ENCODE data around the gene GOLGA8M. TPM values are rescaled to one million over a fixed set of nuclear protein-coding genes. Genes with fewer than 3 reads are reported as not detected.
"Not testable (repeated sequence)": the region's sequence is repeated elsewhere in the genome, so short reads cannot be mapped to it uniquely, and the experiment has no call there.

GOLGA8M gene, protein sequence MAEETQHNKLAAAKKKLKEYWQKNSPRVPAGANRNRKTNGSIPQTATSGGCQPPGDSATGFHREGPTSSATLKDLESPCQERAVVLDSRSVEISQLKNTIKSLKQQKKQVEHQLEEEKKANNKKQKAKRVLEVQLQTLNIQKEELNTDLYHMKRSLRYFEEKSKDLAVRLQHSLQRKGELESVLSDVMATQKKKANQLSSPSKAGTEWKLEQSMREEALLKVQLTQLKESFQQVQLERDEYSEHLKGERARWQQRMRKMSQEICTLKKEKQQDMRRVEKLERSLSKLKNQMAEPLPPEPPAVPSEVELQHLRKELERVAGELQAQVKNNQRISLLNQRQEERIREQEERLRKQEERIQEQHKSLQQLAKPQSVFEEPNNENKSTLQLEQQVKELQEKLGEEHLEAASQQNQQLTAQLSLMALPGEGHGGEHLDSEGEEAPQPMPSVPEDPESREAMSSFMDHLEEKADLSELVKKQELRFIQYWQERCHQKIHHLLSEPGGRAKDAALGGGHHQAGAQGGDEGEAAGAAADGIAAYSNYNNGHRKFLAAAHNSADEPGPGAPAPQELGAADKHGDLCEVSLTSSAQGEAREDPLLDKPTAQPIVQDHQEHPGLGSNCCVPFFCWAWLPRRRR
- not detected for polyA plus RNA-seq (2013, experiment 1 of 2)
- 0.04 TPM for polyA plus RNA-seq (2013, experiment 2 of 2)

DNA sequence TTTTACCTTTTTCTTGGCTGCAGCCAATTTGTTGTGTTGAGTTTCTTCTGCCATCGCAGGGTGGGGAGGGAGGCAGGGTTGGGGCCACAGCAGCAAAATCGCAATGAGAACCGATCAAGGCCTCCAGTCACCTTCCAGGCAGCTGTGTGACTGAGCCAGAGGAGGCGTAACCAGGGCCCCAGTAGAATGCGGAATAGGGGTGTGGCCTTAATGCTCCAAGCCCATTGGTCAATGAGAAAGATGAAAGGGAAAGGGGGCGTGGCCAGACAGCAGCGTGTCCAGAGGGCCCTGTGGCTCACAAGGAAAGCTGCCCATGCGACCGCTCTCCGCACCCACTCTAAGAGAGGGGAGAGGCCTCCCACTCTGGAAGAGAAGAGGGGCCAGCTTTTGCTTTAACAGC lies at the start of gene GOLGA8M:
TSS of gene GOLGA8M (minus strand) at position 152 of the 400 bp plus-strand sequence. CDS start at position 54, 98 bp downstream.
- H3K4ac ChIP-seq (ENCODE audit: low read length); H2BK12ac ChIP-seq (ENCODE audit: low read length); H4K91ac ChIP-seq (ENCODE audit: low read depth, low read length, poor library complexity); H3K27ac ChIP-seq (replicated peaks; ENCODE audit: low read length); H3K14ac ChIP-seq (ENCODE audit: low read length); H3K27me3 ChIP-seq (ENCODE audit: control insufficient read depth in 3 of 3, insufficient read depth in 3 of 3, low read depth in 1 of 3, low read length in 3 of 3); H3K4me3 ChIP-seq (ENCODE audit: low read length in 2 of 2); H2BK120ac ChIP-seq (ENCODE audit: low read depth, low read length); H3K79me1 ChIP-seq (ENCODE audit: low read depth, low read length); DNase-seq (ENCODE audit: low spot score); H3K4me2 ChIP-seq (ENCODE audit: insufficient read depth, low read length, poor library complexity, severe bottlenecking); H3K23ac ChIP-seq (ENCODE audit: low read depth, low read length, poor library complexity); H2AFZ ChIP-seq (ENCODE audit: low read length); H2BK5ac ChIP-seq (ENCODE audit: low read length); H3K18ac ChIP-seq (ENCODE audit: low read length); H4K8ac ChIP-seq (ENCODE audit: low read depth, low read length); H3K9ac ChIP-seq (ENCODE audit: low read depth, low read length, poor library complexity); H3K36me3 ChIP-seq (replicated peaks in 1 of 2; ENCODE audit: control insufficient read depth in 2 of 2, insufficient read depth in 2 of 2, low read length in 2 of 2); H2AK5ac ChIP-seq (ENCODE audit: low read depth, low read length); H3K4me1 ChIP-seq (ENCODE audit: control insufficient read depth in 2 of 2, insufficient read depth in 1 of 2, low read depth in 1 of 2, low read length in 2 of 2); H3K9me3 ChIP-seq (replicated peaks in 1 of 2; ENCODE audit: control insufficient read depth in 2 of 2, insufficient read depth in 1 of 2, low read depth in 1 of 2, low read length in 2 of 2); H2BK15ac ChIP-seq (ENCODE audit: low read length): not testable (repeated sequence)
- no CpG with 5 or more reads among the region's 10 CpGs for WGBS, 2 donors (ENCODE audit: extremely low coverage in 2 of 2, insufficient read length in 2 of 2, insufficient replicate concordance in 1 of 2)

DNA sequence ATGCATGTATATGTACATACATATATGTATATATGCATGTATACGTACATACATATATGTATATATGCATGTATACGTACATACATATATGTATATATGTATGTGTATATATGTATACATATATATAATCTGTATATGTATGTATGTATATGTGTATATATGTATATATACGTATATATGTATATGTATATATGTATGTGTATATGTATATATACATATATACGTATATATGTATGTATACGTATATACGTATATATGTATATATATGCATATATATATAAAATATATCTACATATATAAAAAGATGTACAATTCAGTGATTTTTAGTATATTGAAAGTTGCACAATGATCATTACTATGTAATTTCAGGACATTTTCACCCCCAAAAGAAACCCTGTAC lies 30.7 kb upstream of the GOLGA8M start:
- H3K79me1 ChIP-seq (ENCODE audit: low read depth, low read length); H3K9ac ChIP-seq (ENCODE audit: low read depth, low read length, poor library complexity); H3K27me3 ChIP-seq (ENCODE audit: control insufficient read depth in 3 of 3, insufficient read depth in 3 of 3, low read depth in 1 of 3, low read length in 3 of 3); H2BK5ac ChIP-seq (ENCODE audit: low read length); H4K8ac ChIP-seq (ENCODE audit: low read depth, low read length); H3K4me3 ChIP-seq (ENCODE audit: low read length in 2 of 2); H2AK5ac ChIP-seq (ENCODE audit: low read depth, low read length); H3K18ac ChIP-seq (ENCODE audit: low read length); H2BK120ac ChIP-seq (ENCODE audit: low read depth, low read length); H3K27ac ChIP-seq (replicated peaks; ENCODE audit: low read length); H4K91ac ChIP-seq (ENCODE audit: low read depth, low read length, poor library complexity); H3K14ac ChIP-seq (ENCODE audit: low read length); H3K9me3 ChIP-seq (replicated peaks in 1 of 2; ENCODE audit: control insufficient read depth in 2 of 2, insufficient read depth in 1 of 2, low read depth in 1 of 2, low read length in 2 of 2); H3K4ac ChIP-seq (ENCODE audit: low read length); H2BK12ac ChIP-seq (ENCODE audit: low read length); DNase-seq (ENCODE audit: low spot score); H3K4me1 ChIP-seq (ENCODE audit: control insufficient read depth in 2 of 2, insufficient read depth in 1 of 2, low read depth in 1 of 2, low read length in 2 of 2); H3K4me2 ChIP-seq (ENCODE audit: insufficient read depth, low read length, poor library complexity, severe bottlenecking); H2AFZ ChIP-seq (ENCODE audit: low read length); H3K36me3 ChIP-seq (replicated peaks in 1 of 2; ENCODE audit: control insufficient read depth in 2 of 2, insufficient read depth in 2 of 2, low read length in 2 of 2); H2BK15ac ChIP-seq (ENCODE audit: low read length); H3K23ac ChIP-seq (ENCODE audit: low read depth, low read length, poor library complexity): not testable (repeated sequence)
- 100% methylated on average over 1 of the region's 6 CpGs; no CpG with 5 or more reads in 1 of the 2 donors for WGBS, 2 donors (ENCODE audit: extremely low coverage in 2 of 2, insufficient read length in 2 of 2, insufficient replicate concordance in 1 of 2)

DNA sequence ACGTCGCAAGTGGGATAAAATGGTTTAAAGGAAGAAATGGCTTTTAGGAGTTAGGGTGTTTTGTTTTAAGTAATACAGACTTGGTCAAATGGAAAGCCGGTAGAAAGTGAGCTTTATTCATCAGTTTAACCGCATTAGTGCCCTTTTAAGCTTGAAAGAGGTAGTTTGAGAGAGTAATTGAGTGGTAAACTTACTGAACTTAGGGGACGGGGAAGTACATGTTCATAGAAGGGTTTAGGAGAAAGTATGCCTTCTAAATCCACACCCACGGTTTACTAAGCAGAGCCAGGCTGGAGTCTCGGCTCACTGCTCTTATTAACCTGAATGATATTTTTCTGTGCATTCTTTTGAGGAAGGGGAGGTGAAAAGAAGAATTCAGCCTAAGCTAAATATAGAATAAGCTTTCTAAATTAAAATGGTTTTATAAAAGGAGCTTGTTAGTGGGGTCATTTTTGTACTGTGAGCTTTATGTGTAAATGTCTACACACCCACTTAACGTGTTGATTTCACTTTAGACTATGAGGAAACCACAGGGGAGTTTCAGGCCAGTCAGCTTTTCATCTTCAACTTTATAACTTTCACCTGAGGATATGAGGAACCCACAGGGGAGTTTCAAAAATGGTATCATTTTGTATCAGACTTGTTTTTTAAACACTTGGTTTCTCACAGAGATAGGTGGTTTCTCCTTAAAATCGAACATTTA lies 26.5 kb upstream of the GOLGA8M start:
- H4K8ac ChIP-seq (ENCODE audit: low read depth, low read length); H4K91ac ChIP-seq (ENCODE audit: low read depth, low read length, poor library complexity); H3K4ac ChIP-seq (ENCODE audit: low read length); H2BK12ac ChIP-seq (ENCODE audit: low read length); H3K9me3 ChIP-seq (replicated peaks in 1 of 2; ENCODE audit: control insufficient read depth in 2 of 2, insufficient read depth in 1 of 2, low read depth in 1 of 2, low read length in 2 of 2); H2BK5ac ChIP-seq (ENCODE audit: low read length); H3K79me1 ChIP-seq (ENCODE audit: low read depth, low read length); H2AFZ ChIP-seq (ENCODE audit: low read length); H3K23ac ChIP-seq (ENCODE audit: low read depth, low read length, poor library complexity); H3K9ac ChIP-seq (ENCODE audit: low read depth, low read length, poor library complexity); DNase-seq (ENCODE audit: low spot score); H3K27ac ChIP-seq (replicated peaks; ENCODE audit: low read length); H3K4me1 ChIP-seq (ENCODE audit: control insufficient read depth in 2 of 2, insufficient read depth in 1 of 2, low read depth in 1 of 2, low read length in 2 of 2); H3K18ac ChIP-seq (ENCODE audit: low read length); H2BK15ac ChIP-seq (ENCODE audit: low read length); H3K27me3 ChIP-seq (ENCODE audit: control insufficient read depth in 3 of 3, insufficient read depth in 3 of 3, low read depth in 1 of 3, low read length in 3 of 3); H3K4me2 ChIP-seq (ENCODE audit: insufficient read depth, low read length, poor library complexity, severe bottlenecking); H2AK5ac ChIP-seq (ENCODE audit: low read depth, low read length); H3K36me3 ChIP-seq (replicated peaks in 1 of 2; ENCODE audit: control insufficient read depth in 2 of 2, insufficient read depth in 2 of 2, low read length in 2 of 2); H3K14ac ChIP-seq (ENCODE audit: low read length); H2BK120ac ChIP-seq (ENCODE audit: low read depth, low read length): not testable (repeated sequence)
- WGBS, 2 donors (ENCODE audit: extremely low coverage in 2 of 2, insufficient read length in 2 of 2, insufficient replicate concordance in 1 of 2): no CpG with 5 or more reads among the region's 9 CpGs
- H3K4me3 ChIP-seq (ENCODE audit: low read length in 2 of 2): peak overlapping the region in 1 of 2 donors; percentile 42

DNA sequence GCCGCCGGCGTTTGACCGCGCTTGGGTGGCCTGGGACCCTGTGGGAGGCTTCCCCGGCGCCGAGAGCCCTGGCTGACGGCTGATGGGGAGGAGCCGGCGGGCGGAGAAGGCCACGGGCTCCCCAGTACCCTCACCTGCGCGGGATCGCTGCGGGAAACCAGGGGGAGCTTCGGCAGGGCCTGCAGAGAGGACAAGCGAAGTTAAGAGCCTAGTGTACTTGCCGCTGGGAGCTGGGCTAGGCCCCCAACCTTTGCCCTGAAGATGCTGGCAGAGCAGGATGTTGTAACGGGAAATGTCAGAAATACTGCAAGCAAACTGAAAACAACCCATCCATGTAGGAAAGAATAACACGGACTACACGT lies 26.0 kb upstream of the GOLGA8M start:
- not testable (repeated sequence) for H3K27ac ChIP-seq (replicated peaks; ENCODE audit: low read length); H3K79me1 ChIP-seq (ENCODE audit: low read depth, low read length); H3K9me3 ChIP-seq (replicated peaks in 1 of 2; ENCODE audit: control insufficient read depth in 2 of 2, insufficient read depth in 1 of 2, low read depth in 1 of 2, low read length in 2 of 2); H2AK5ac ChIP-seq (ENCODE audit: low read depth, low read length); H4K8ac ChIP-seq (ENCODE audit: low read depth, low read length); H2BK12ac ChIP-seq (ENCODE audit: low read length); DNase-seq (ENCODE audit: low spot score); H3K14ac ChIP-seq (ENCODE audit: low read length); H4K91ac ChIP-seq (ENCODE audit: low read depth, low read length, poor library complexity); H2BK120ac ChIP-seq (ENCODE audit: low read depth, low read length); H3K23ac ChIP-seq (ENCODE audit: low read depth, low read length, poor library complexity); H3K9ac ChIP-seq (ENCODE audit: low read depth, low read length, poor library complexity); H3K4me1 ChIP-seq (ENCODE audit: control insufficient read depth in 2 of 2, insufficient read depth in 1 of 2, low read depth in 1 of 2, low read length in 2 of 2); H3K4ac ChIP-seq (ENCODE audit: low read length); H2BK5ac ChIP-seq (ENCODE audit: low read length); H2BK15ac ChIP-seq (ENCODE audit: low read length); H3K27me3 ChIP-seq (ENCODE audit: control insufficient read depth in 3 of 3, insufficient read depth in 3 of 3, low read depth in 1 of 3, low read length in 3 of 3); H3K36me3 ChIP-seq (replicated peaks in 1 of 2; ENCODE audit: control insufficient read depth in 2 of 2, insufficient read depth in 2 of 2, low read length in 2 of 2); H3K18ac ChIP-seq (ENCODE audit: low read length)
- Histone ChIP-seq H3K4me3 (ENCODE audit: low read length in 2 of 2) (peak overlapping the region in 1 of 2 donors; percentile 50), H2AFZ (ENCODE audit: low read length) (peak overlapping the region; percentile 84), H3K4me2 (ENCODE audit: insufficient read depth, low read length, poor library complexity, severe bottlenecking) (peak overlapping the region; percentile 49)
- no CpG with 5 or more reads among the region's 23 CpGs for WGBS, 2 donors (ENCODE audit: extremely low coverage in 2 of 2, insufficient read length in 2 of 2, insufficient replicate concordance in 1 of 2)
